Measurements from ENCODE around the gene ADK.

ADK gene

DNA sequence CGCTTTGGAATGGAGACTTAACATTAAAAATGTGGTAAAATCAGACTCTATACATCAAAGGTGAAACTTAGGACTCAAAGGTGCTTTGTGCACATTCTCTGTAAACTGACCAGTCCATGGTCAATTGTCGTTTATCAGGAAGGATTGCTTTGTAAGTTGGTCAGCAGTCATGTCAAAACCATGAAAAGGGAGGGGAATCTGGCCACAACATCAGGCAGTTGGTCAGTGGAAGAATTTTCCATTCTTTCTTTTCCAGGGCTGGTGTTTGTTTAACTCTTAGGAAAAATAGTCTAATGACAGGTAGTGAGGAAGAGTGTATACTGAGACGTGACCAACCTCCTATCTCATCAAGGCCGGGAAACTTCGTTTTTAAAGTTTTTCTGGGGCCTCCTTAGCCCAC is 226.5 kb downstream of the ADK start:
- no peak for DNase-seq

- no peak for DNase-seq
Measured at GRCh38 chr10:74379474-74379873, 228.5 kb downstream of the ADK start.

- DNase-seq: peak; percentile 13
Measured at GRCh38 chr10:74380795-74381194, 229.8 kb downstream of the ADK start.

DNA sequence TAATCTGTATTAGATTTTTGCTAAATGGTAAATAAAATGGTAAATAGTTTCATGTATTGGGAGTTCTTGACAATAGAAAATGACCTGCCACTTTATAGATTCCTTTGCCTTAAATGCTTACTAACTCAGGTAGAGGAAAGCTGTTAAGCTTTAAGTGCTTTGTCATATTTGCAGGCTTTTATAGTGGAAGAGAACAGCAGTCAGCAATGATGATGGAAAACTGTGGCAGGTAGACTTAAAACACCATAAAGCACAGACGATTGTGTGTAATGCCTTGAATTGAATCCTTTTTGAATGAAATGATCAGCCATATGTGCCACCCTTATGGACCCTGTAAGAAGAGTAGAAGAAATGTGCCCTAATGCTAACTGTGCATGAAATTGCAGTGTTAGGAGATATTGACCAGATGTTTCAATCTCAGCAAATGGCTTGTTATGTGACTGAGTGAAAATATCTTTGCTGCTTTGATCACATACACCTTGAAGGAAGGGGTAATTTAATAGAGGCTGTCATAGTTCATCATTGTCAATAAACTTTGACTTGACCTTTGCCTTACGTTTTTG is 230.4 kb downstream of the ADK start:
- peak; percentile 6 for DNase-seq

- no peak for DNase-seq
Measured at GRCh38 chr10:74382663-74383062, 231.6 kb downstream of the ADK start.

DNA sequence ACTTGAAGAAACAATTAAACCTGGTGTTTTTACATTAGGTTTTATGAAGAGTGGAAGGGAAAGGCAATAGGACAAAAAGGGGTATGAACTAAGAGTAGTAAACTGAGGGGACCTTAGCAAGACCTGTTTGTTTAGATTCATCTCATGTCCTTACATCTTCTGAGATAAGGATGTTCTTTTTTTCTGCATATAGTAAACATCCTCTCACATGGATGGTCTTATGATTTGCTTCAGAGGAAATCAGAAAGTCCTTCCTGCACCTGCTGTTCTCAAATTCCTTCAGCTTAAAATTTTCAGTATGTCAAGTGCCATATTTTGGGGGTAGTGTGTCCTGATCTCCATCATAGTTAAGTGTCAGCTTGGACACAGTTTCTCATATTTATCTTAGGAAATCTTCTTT is 232.6 kb downstream of the ADK start:
- no peak for DNase-seq

DNA sequence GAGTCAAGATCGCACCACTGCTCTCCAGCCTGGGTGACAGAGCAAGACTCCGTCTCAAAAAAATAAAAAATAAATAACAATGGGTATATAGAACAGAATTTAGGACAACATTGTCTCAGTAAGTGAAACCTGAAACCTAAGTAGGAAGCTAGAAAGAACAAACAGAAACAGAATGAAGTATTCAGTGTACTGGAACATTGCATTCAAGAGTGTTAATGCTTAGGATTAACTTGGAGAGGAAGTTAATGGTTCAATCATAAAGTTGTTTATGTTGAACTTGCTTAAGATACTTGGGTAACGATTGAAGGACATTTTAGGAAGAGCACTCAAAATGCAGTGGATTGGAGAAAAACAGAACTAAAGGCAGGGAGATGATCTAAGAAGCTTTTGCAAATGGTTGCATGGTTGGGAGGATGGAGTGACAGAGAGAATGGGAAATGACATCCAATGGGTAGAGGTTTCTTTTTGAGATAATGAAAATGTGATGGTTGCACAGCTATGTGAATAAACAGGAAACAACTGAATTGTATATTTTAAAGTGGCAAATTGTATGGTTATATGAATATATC is 233.7 kb downstream of the ADK start:
- peak; percentile 83 for DNase-seq

- no peak for DNase-seq
Measured at GRCh38 chr10:74388801-74389200, 237.8 kb downstream of the ADK start.

GRCh38 chr10:74391786-74392185 is 240.8 kb downstream of the ADK start:
- no peak for DNase-seq

DNA sequence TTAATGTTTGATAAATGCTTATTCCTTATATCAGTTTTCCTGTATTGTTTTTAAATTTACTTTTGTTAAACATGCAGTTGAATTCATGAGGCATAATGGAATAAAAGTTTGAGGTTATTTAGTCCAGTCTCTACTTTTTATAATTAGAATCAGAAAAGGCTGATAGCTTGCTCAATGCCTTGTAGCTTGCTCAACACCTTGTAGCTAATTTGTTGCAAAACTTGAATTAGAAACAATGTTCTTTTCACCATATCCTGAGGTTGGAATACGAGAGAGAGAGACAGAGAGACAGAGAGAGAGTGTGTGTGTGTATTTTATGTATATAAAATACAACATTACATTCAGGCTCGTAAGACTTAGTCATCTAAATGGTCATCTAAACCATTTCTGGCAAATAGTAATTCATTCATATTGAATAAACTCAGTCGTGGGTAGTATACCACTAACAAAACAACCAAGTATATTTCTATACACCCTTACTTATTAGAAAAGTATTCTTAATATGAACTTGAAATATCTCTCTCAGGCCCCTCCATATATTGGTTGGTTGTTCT is 243.5 kb downstream of the ADK start:
- DNase-seq: no peak

DNA sequence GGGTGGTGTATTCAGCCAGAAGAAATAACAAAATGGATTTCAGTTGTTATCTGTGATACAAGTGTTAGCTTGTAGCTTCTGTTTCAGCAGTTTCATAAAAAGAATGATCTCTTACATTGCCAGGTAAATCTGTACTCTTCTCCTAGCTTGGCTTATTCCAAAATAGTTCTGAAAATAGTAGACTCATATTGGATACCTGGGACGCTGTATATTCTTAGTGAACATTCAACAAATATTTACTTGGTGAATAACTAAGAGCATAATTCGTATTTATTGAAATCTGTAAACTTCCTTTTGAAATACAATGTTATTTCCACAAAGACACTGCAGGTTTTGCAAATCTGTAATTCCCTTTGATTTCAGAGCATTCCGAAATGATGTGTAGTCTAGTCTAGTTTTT is 249.2 kb downstream of the ADK start:
- no peak for DNase-seq

DNA sequence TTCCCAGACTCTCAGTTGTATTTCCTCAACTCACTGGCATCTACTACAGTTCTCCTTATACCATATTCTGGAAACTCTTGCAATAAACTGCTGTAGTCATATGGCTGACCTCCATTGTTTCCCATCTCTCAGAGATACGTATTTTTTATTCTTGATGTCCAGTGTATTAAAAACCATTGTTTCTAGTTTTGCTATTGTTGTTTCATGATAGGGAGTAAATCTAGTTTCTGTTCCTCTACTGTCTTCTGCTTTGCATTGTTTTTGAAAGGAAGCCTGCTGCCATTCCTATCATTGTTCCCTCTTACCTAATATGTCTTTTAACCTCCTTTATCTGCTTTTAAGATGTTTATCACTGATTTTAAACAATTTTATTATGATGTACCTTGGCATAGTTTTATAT is 255.0 kb downstream of the ADK start:
- no peak for DNase-seq

DNA sequence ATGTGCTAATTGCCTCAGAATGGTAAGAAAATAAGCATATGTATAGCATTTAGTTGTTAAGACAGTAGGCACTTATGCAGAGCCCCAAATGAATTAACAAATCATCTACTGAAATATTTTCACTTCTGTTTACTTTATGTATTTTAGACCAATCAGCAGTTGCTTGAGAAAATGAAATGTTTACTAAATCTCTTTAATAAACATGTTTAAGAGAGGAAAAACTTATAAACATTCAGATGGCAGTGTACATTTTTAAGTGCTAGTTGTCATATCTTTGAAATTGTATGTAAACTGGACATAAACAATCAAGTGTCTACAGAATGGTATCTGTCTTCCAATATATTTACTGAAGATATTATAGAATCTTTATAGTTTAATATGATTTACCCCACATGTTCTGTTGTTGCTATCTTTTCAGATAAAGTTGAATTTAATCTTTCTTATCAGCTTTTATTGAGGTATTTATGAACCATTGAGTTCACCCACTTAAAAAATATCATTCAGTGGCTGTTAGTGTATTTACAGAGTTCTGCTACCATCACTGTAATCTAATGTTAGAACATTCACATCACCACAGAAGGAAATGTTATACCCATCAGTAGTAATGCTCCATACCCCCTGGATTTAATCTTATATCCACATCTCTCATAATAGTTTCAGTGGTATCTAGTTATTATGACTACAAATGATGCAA is 264.3 kb downstream of the ADK start:
- no peak for DNase-seq

DNA sequence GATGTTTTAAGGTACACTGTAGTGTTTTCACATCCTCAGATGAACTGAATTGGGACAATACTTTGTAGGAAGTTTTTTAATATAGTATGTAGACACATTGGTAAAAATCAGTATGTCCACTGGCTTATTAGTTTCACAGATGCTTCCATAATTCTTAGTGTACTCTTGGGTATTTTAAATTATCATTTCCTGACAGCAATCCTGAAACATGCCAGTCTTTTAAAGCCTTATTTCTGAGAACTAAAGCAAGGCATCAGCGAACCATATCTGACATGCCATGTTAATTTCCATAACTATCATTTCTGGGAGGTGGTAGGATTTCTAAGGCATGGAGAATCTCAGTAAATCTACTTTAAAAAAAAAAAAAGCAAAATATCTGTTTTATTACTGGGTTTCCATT is 266.4 kb downstream of the ADK start:
- no peak for DNase-seq

GRCh38 chr10:74418285-74418872 is 267.4 kb downstream of the ADK start:
- DNase-seq: peak; percentile 86

GRCh38 chr10:74419491-74419951 is 268.5 kb downstream of the ADK start:
- DNase-seq: no peak

DNA sequence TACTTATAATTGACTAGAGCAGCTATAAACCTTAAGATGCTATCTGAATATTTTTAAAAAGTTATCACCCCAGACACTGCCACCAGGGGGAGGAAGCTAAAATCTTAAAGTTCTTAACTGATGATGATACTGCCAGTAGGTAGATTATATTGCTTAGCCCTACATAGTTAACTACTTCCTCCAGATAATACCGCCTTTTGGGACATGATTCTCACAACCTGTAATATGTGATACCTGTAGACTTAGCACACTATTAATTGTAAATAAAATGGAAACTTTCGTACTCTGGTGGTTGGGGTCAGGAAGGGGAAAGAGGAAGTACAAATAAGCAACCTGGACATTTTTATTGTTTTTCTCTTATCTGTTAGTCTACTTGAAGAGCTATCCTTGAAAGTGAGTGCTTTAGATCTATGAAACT is 268.9 kb downstream of the ADK start:
- DNase-seq: peak; percentile 46

GRCh38 chr10:74424565-74424964 is 273.5 kb downstream of the ADK start:
- no peak for DNase-seq

DNA sequence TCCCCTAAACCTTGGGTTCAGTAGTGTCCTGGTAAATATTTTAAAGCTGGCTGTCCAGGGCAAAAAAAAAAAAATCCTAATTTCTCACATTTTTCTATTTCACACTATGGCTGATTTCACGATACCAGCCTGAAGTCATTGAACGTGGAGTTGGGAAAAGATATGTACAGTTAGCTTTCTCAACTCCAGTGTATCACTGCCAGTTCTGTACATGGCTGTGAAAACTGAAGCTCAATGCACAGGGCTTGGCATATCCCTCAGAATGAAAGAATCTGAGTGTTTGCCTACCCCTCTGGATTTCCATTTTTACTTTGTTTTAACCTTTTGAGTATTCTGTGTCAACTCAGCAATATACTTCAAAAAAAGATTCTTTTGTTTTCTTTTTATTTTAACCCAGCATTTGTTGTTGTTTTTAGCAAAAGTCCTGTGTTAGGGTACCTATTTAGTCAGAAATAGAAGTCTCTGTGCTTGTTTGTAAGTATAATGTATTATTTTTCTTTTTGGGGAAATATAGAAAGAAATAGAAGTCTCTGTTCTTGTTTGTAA is 274.5 kb downstream of the ADK start:
- no peak for DNase-seq

- no peak for DNase-seq
Measured at GRCh38 chr10:74431816-74432215, 280.8 kb downstream of the ADK start.

- DNase-seq: no peak
Measured at GRCh38 chr10:74432841-74433594, 282.0 kb downstream of the ADK start.

DNA sequence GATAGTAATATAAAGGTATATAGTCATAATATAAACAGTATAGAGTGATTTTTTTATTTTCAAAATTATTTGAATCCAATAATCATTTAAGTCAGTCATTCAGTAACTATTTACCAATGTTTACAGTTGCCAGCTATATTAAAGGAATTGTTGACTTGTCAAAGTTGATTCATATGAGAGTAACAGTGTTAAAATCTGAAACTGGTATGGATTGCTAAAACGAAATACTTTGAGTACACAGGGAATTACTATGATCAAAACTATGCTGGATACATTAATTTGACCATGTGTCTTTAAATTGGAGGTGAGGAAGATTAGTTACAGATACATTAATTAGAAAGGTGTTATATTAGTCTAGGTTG is 282.6 kb downstream of the ADK start:
- no peak for DNase-seq

- DNase-seq: no peak
Measured at GRCh38 chr10:74433993-74434392, 283.0 kb downstream of the ADK start.
